ENCODE results near the gene SNTA1. TPM values are rescaled to one million over a fixed set of nuclear protein-coding genes. Genes with fewer than 3 reads are reported as not detected.

Gene SNTA1
- total RNA-seq, 1 experiment from 2014 or later = 9.9 TPM

DNA sequence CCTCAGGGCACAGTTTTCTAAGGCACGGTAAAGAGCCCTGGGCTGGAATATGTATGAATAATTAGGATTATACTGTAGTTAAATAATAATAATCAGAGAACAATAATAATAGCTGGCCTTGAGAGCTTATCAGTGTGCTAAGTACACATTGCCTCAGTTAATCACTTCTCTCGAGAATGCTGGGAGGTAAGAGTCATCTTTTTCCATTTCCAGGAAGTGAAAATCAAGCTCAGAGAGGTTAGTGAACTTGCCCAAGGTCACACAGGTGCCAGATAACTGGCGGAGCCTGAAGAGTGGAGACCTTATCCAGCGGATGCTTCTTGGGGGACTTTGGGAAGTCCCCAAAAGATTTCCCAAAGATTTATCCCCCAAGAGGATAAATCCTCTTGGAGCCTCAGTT lies 26.9 kb upstream of the SNTA1 start:
- H3K18ac ChIP-seq (ENCODE audit: insufficient read length, low read depth, low read length) = no peak overlapping the region
- H3K79me2 ChIP-seq (ENCODE audit: insufficient read depth, low read length) = no peaks in the 10 kb centered on the region
- H3K9me3 ChIP-seq (ENCODE audit: control insufficient read depth, low read depth, low read length) = no peaks in the 10 kb centered on the region
- H3K56ac ChIP-seq (ENCODE audit: insufficient read length, low read depth, low read length) = no peak overlapping the region
- H2BK120ac ChIP-seq (ENCODE audit: low read depth, low read length, poor library complexity, severe bottlenecking) = no peak overlapping the region
- no peak for DNase-seq
- H4K8ac ChIP-seq (replicated peaks; ENCODE audit: insufficient read length, low read depth, low read length) = no peak overlapping the region
- no peak overlapping the region for H3K4ac ChIP-seq (ENCODE audit: low read depth, low read length)
- H3K27me3 Mint-ChIP-seq (ENCODE audit: low read depth) = peaks cover 2% of the 10 kb centered on the region; the same call in 1 of the 2 replicates
- H3K23ac ChIP-seq (ENCODE audit: insufficient read length, low read depth, low read length) = no peak overlapping the region
- H3K27ac Mint-ChIP-seq = no peak overlapping the region
- H2AK5ac ChIP-seq (ENCODE audit: insufficient read length, low read length) = no peak overlapping the region
- H2BK5ac ChIP-seq (ENCODE audit: insufficient read length, low read length) = no peak overlapping the region
- H3K27me3 ChIP-seq (ENCODE audit: insufficient read depth, low read length) = no peaks in the 10 kb centered on the region
- WGBS (ENCODE audit: extremely low coverage, insufficient read length, low lambda C conversion rate) = no CpG with 5 or more reads among the region's 4 CpGs
- H3K9ac ChIP-seq (ENCODE audit: extremely low read depth, insufficient read length, low read length) = no peak overlapping the region
- H3K4me1 Mint-ChIP-seq = peaks cover 20 to 21% of the 10 kb centered on the region in 2 experiments
- H3K14ac ChIP-seq (ENCODE audit: insufficient read depth, low read length) = no peak overlapping the region
- H2BK20ac ChIP-seq (ENCODE audit: low read depth, low read length, poor library complexity, severe bottlenecking) = no peak overlapping the region
- H4K91ac ChIP-seq (ENCODE audit: insufficient read length, low read depth, low read length) = no peak overlapping the region
- TF ChIP-seq, protein P1, sequence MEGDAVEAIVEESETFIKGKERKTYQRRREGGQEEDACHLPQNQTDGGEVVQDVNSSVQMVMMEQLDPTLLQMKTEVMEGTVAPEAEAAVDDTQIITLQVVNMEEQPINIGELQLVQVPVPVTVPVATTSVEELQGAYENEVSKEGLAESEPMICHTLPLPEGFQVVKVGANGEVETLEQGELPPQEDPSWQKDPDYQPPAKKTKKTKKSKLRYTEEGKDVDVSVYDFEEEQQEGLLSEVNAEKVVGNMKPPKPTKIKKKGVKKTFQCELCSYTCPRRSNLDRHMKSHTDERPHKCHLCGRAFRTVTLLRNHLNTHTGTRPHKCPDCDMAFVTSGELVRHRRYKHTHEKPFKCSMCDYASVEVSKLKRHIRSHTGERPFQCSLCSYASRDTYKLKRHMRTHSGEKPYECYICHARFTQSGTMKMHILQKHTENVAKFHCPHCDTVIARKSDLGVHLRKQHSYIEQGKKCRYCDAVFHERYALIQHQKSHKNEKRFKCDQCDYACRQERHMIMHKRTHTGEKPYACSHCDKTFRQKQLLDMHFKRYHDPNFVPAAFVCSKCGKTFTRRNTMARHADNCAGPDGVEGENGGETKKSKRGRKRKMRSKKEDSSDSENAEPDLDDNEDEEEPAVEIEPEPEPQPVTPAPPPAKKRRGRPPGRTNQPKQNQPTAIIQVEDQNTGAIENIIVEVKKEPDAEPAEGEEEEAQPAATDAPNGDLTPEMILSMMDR (conservative IDR thresholded peaks at IDR 0.05) = no peak
- no peak overlapping the region for H3T11ph ChIP-seq (ENCODE audit: low read length)
- no peak overlapping the region for H3K4me3 Mint-ChIP-seq
- H2BK12ac ChIP-seq (ENCODE audit: insufficient read length, low read depth, low read length) = no peak overlapping the region
- no peaks in the 10 kb centered on the region for H3K36me3 Mint-ChIP-seq (ENCODE audit: insufficient read depth in 1 of 3, low read depth in 3 of 3)
- H3K4me1 ChIP-seq (ENCODE audit: insufficient read depth, low read length) = no peaks in the 10 kb centered on the region
- H2BK15ac ChIP-seq (ENCODE audit: low read depth, low read length) = no peak overlapping the region
- no peak overlapping the region for H2AFZ ChIP-seq (ENCODE audit: low read length)
- H3K23me2 ChIP-seq (ENCODE audit: insufficient read length, low read depth, low read length, poor library complexity, severe bottlenecking) = no peaks in the 10 kb centered on the region
- H3K27ac ChIP-seq (ENCODE audit: insufficient read length, low read depth, low read length) = no peak overlapping the region
- H4K5ac ChIP-seq (ENCODE audit: insufficient read length, low read depth, low read length) = no peak overlapping the region
- H3K9me3 Mint-ChIP-seq = no peaks in the 10 kb centered on the region
- no peaks in the 10 kb centered on the region for H4K20me1 ChIP-seq (ENCODE audit: control insufficient read depth, insufficient read depth, insufficient read length)
- H3K79me1 ChIP-seq (ENCODE audit: insufficient read depth, low read depth, low read length, poor library complexity, severe bottlenecking) = no peaks in the 10 kb centered on the region
- no peak overlapping the region for H3K4me2 ChIP-seq (ENCODE audit: insufficient read depth, insufficient read length, low read length)

All from H9 (cell line).